GM04503 (cell line): ENCODE data around the gene TBC1D14.
A peak's percentile ranks its signal among the peaks of the same experiment; 100 is the strongest.

Experiments used
- DNase-seq: peaks from one replicate; pipeline ENCODE4 v3.0.0-alpha.2; 2012; ENCODE audit warnings: low read depth

The TBC1D14 gene, protein sequence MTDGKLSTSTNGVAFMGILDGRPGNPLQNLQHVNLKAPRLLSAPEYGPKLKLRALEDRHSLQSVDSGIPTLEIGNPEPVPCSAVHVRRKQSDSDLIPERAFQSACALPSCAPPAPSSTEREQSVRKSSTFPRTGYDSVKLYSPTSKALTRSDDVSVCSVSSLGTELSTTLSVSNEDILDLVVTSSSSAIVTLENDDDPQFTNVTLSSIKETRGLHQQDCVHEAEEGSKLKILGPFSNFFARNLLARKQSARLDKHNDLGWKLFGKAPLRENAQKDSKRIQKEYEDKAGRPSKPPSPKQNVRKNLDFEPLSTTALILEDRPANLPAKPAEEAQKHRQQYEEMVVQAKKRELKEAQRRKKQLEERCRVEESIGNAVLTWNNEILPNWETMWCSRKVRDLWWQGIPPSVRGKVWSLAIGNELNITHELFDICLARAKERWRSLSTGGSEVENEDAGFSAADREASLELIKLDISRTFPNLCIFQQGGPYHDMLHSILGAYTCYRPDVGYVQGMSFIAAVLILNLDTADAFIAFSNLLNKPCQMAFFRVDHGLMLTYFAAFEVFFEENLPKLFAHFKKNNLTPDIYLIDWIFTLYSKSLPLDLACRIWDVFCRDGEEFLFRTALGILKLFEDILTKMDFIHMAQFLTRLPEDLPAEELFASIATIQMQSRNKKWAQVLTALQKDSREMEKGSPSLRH

DNA sequence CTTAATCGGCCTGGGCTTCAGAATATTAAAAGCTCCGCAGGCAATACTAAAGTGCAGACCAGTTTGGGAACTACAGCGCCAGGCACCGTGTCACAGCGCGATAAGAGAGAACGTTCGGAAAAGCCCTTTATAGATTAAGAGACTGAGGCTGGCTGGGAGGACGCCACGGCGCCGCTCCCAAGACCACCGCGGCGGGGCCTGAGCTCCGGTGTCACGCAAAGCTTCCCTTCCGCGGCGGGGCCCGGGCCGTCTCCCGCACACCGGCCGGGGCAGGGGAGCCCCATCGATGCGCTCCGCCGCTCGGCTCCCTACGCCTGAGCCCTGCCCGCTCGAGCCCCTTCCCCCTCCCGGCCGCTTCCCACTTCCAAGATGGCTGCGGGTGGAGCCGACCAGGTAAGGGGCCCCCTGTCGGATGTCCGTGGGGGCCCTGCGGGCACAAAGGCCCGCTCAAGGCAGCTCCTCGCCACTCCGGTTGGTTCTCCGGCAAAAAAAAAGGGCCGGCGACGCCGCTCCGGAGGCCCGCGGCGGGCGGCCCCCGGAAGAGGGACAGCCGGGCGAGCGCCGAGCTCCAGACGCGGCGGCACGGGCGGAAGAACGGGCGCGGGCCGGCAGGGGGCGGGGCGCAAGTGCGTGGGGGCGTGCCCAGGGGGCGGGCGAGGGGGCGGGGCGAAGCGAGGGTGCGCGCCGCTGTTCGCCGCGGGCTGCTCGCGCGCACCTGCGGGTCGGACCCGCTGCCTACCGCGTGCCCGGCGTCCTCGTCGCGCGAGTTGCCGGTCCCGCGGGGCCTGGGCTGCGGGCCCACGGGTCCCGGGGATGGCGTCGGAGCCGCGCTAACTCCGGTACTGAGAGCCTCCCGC lies at the start of gene TBC1D14:
Gene TBC1D14 (plus strand): TSS at position 714 of the 857 bp plus-strand sequence. CDS start 13,564 bp downstream, outside the sequence.
- peak; percentile 38 for DNase-seq

DNA sequence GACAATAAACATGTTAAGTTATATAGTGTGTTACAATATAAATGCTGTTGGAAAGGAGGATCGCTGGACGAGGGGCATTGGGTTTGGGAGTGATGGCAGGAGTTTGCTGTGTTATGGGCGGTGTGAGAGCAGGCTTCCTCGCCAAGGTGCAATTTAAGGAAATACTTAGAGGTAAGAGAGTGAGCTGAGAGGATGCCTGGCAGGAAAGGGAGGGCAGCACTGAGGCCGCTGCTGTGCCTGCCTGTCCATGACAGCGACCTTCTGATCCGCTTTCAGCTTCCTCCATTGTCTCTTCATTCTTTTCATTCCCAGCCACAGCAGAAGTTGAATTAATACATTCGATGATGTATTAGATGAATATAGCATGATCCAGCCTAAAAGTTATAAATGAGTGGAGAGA lies 41.2 kb upstream of the TBC1D14 start:
- no peak for DNase-seq

DNA sequence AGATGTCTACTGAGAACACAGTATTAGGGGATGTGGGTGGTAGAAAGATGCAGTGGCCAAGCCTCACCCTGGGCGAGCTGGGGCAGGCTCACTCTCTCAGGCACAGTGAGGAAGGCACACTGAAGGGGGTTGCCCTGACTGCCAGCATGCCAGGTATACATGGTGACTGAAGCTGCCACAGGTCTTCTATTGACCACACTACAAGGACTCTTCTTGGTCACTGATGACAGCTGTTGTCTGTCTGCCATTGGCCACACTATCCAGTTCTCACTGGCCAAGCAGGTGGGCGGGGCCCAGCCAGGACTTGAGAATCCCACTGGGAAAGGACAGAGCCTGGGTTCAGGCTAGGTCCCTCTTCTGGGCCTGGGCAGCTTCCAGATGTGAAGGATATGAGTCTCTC lies 39.7 kb upstream of the TBC1D14 start:
- no peak for DNase-seq

DNA sequence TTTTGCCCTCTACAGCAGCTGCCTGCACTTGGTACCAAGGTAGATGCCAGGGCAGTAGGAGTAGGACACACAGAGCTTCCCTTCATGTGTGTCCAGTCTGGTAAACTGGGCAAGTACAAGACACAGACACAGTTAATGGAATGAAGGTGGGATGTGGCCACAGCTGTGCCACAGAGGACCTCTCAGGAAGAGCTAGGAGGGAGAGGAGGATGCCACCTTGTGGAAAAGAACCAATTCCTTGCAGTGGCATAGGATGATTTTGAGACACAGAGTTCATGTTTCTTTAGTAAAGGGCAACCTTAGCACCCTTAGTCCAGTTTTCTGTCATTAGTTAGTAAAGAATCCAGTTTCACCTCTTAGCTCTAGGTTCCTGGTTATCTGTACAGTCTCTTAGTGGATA lies 36.3 kb upstream of the TBC1D14 start:
- no peak for DNase-seq

DNA sequence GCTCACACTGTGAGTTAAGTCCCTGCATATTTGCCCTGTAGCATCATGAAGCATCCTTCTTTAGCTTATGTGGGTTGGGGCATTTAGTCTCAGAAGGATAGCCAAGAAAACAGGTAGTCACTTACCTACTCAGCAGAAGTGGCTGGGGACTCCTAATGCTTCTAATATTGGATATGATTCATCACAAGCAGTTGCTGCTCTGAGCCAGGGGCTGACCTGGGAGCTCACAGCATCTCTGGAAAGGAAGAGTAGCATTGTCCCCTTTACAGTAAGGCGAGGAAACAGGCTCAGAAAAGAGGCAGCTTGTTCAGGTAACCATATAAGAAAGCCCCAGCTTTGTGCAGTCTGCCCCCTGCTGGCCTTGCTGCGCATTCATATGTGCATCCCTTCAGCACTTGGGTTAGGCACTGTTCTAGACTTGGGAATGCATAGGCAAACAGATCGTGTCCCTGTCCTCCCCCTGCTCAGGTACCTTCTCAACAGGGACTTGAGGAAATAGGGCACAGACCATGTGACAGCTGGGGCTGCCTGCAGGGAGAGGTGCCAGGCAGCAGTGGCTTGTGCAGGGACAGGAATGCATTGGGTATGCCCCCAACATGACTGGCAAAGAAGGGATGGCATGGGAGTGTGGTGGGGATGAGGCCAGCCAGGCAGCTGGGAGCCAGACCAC lies 35.7 kb upstream of the TBC1D14 start:
- DNase-seq: no peak

DNA sequence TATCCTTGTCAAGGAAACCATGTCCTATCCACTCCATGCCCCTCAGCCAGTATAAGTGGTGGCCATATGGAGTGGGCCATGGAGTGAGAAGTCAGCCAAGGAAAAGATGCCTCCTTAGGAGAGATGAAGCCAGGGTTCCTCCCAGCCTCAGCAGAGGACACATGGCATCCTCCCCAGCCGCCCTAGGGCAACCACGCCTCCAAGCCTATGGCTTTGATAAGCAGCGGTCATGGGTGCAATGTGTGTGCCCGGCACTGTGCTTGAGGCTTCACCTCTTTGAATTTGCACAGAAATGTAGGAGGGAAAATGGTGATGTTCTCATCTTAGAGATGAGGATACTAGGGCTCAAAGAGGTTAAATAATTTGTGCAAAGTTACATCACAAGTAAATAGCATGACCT lies 34.6 kb upstream of the TBC1D14 start:
- DNase-seq: no peak

DNA sequence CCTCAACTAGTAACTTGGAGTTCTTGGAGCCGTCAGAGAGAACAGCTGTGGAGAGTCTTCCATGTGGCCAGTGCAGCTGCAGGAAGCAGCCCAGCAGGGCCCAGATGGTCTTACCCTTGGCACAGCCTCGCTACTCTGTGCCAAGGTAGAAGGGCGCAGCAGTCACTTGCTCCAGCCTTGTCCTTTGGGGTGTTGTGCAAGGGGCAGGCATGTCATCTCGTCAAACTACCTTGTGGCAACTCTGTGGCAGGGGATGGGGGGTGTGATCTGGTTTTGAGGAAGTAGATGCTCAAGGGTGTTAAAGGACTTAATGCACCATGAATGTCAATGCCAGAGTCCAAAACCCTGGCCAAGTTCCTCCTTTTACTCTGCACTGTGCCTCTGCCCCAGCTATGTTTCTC lies 34.2 kb upstream of the TBC1D14 start:
- no peak for DNase-seq

DNA sequence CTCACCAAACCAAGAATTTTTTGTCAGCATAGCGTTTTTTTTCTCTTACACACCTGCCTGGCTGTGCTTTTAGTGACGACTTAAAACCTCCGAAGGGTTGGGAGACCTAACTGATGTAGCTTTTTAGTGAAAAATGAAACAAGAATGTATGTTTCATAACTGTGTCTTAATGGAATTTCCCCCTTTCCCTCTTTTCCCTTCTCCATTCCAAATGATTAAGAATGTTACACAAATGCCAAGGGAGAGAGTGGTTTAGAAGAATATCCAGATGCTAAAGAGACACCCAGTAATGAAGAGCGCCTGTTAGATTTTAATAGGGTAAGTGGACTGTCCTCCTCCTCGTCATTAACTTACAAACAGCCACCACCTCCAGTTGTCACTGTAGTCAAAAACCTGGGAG lies 33.2 kb upstream of the TBC1D14 start:
- peak; percentile 58 for DNase-seq

DNA sequence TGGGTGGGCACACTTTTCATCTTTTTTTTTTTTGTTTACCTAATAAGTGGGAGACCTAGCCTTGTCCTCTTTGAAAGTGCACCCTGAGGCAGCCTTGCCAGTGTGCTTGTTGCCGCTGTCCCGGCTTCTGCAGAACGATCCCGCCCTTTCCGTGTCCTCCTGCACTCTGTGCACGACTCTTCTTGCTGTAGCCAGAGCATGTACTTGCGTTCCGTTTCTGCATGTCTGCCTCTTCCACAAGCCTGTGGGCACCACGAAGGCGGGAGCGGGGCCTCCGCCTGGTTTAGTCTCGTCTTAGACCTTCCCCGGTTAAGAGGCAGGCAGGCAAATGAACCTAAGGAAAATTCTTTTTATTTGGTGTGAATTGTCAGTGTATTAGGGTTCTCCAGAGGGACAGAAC lies 32.6 kb upstream of the TBC1D14 start:
- DNase-seq: no peak

DNA sequence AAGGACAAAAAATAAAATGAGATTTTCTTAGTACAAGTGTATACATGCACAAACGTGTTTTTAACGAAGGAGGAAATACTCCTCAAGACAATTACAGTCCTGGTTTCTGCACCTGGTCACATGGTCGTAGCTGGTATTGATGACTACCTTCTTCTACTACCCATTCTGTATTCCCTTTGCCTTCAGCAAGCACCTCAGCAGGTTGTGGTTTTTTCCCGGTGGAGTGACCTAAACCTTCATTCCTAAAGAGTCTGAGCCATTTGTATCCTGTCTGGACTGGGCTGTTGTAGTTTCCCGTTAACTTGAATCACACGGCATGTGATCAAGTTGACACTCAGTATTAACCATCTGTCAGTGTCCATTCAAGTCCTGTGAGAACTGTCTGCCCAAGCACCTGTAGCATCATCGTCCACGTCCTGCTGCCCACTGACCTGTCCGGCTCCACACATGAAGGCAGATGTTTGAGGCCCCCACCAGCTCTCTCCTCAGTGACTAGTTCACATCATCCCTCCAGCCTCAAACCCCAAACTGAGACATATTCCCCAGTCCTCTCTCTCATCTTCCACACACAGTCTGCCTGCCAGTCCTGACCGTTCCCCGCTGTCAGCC lies 31.1 kb upstream of the TBC1D14 start:
- DNase-seq: no peak

DNA sequence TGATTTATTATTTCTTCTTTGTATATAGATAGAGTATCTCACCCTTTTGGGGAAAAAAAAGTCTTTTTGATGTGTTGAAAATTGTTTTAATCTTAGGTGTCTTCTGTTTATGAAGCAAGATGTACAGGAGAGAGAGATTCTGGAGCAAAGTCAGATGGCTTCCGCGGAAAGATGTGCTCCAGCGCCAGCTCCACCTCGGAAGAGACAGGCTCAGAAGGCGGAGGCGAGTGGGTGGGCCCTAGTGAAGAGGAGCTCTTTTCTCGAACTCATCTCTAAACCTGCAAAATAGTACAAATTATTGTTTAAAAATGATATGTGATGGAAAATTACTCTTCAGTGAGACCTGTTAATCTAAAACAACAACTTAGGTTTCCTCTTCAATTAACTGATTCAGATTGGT lies 28.9 kb upstream of the TBC1D14 start:
- DNase-seq: no peak

DNA sequence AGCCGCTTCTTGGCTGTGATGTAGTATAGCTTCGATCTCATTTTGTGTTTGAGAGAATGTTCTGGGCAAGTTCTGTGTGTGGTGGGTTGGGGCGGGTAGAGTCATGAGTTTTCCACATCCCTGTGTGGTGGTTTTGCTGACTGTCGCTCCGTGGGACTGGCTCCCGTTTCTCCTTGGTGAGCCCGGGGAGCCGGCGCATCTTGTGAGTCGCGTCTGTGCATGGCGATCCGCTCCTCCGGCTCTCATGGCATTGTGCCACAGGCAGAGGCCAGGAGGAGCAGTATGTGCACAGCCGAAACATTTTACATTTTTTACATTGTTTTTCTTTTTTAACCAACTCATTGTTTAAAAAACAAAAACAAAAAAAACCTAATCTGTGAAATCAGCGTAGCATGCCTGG lies 27.7 kb upstream of the TBC1D14 start:
- DNase-seq: no peak

DNA sequence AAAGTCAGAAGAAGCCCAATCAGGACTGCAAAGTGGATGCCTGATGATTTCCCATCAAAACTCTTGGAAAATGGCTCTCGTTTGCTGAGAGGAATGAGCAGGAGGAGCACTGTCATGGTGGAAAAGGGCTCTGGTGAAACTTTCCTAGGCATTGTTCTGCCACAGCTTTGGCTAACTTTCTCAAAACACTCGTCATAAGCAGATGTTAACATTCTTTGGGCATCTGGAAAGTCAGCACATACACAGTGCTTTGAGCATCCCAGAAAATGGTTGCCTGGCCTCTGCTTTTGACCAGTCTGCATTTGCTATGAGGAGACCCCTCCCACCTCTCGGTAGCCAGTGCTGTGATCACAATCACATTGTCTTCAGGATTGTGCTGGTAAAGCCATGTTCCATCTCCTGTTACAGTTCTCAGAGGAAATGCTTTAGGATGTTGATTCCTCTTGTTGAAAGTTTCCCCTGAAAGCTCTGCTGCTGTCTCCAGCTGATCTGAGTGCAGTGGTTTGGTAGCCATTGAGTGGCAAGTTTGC lies 25.2 kb upstream of the TBC1D14 start:
- no peak for DNase-seq

DNA sequence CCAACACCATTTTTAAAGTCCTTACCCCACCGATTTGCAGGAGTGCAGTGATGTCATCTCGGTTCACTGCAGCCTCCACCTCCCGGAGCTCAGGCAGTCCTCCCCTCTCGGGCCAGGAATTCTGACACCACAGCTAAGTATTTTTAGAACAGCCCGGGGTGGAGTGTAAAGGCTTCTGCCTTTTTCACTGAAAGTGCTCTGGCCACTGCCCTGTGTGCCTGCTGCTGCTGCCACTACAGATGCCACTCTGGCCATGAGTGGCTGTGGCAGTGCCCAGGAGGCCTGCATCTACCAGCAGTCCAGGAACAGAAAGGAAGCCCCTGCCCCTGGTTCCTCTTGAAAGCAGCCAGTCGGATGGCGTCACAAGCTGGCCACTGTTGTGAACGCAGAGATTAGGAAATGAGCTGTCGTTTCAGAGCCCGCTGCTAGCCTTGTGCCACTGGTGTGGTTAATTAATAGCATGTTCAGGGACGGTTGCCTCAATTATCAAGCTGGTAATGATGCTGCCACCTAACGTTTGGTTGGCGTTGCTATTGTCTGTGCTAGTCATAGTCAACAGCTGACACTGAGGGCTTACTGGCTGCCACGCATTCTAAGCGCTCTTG lies 23.6 kb upstream of the TBC1D14 start:
- DNase-seq: peak; percentile 53

DNA sequence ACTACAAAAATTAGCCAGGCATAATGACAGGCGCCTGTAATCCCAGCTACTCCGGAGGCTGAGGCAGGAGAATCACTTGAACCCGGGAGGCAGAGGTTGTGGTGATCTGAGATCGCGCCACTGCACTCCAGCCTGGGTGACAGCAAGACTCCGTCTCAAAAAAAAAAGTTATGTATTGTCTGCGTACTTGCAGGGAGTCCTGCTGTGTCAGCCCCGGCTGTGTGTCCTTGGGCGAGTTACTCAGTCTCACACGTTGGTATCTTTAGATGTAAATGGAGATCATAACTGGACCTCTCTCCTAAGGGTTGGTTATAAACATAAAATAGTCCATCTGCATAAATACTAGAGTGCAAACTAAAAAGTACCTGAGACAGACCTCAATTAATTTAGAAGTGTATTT lies 22.7 kb upstream of the TBC1D14 start:
- no peak for DNase-seq

DNA sequence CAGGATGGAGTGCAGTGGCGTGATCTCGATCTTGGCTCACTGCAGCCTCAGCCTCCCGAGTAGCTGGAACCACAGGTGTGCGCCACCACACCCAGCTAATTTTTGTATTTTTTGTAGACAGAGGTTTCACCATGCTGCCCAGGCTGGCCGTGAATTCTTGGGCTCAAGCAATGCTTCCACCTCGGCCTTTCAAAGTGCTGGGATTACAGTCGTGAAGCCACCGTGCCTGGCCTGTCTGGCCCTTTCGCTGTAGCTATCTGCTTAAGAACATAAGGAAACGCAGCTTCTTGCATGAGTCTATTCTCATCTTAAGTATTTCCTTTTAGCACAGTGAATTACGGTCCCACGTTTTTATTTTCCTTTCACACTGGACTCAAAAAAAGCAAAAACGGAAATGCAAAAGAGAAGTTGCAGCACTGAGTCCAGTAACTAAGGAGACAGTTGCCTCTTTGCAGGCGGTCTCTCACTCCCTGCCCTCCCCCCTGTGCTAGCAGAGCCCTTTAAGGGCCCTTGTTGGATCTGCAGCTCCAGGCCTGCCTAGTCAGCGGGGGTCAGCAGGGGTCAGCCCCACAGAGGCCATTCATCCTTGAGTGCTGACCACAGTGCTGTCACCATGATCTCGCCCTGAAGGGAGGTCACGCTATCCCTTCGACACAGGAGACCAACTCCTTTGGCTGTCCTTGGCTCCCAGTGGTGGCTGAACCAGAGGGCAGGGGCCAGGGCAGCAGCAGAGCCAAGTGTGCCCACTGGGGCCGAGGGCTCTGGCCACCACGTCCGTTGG lies 21.8 kb upstream of the TBC1D14 start:
- DNase-seq: no peak

DNA sequence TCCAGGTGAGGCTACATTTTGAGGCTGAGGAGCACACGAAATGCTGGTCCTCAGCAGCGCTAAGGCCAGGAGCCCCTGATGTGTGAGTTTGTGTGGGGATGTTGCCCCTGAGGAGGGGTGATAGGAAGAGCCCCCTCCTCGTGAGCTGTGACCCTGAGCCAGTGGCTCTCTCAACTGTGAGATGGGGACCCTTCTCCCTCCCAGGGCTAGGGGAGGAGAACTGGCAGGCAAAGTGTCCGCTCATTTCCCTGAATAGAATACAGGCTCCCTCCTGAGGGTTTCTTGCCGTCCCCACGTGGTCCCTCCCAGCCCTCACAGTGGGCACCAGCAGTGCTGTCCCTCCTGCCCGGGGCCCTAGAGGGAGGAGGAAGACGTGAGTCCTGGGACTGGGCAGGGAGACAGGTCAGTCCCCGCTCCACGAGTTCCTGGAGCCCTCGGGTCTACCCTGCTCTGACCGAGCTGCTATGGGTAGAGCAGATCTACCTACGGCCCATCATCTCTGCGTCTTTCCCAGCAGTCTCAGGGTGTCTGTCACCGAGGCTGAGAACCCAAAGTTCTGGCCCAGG lies 21.0 kb upstream of the TBC1D14 start:
- DNase-seq: no peak

DNA sequence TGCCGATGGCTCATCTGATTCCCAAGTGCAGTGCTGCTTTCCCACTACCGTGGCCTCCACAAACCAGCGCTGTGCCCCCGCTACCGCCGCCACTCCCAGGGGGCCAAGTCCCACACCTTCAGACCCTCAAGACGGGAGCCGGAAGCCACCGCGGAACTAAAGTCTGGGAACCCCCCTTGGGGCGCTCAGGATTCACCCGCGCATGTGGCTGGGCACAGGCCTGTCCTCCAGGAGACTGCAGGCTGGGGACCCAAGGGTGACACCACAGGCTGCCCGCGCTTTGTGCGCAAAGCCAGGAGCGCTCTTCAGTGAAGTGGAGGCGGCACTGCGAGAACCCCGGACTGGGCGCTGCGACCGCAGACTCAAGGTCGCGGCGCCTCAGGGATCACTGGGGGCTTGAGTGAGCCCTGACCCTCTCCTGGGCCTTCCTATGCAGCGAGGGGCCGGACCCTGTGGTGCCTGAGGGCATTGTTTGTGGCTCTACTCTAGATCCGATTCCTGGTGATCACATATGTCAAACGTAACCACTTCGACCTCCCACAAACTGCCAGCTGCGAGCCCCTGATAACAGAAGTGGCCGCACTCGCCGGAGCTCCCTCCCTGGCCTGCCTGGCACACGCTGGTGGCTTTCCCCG lies 20.4 kb upstream of the TBC1D14 start:
- DNase-seq: no peak

DNA sequence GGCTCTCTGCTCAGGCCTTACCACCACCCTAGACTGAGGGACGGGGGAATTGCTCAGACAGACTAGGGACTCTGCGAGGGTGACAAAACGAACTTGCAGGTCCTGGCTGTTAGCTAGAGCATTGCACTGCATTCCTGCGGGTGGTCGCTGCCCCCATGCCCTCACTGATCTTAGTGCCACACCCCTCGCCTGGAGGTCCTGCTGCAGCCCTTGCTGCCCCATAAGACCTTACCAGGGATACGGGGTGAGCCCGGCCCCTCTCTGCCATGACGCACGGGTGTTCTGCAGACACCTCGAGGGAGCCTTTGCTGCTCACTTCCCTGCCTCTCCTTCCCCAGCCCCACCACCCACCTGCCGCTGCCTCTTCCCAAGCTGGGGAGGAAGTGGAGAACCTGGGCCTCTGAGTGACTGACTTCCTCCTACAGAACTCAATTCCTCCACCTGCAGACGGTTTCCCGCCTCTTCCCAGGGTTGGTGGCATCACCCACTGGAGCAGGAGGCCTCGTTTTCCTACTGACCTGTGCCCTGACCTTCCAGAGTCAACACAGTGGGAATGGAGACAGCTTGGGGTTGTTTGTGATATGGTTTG lies 19.8 kb upstream of the TBC1D14 start:
- no peak for DNase-seq
